Fibroblast of the aortic adventitia (primary cell): ENCODE results near the gene OR10T2. TPM values are rescaled to one million over a fixed set of nuclear protein-coding genes. Genes with fewer than 3 reads are reported as not detected.
"Not testable (repeated sequence)": the region's sequence is repeated elsewhere in the genome, so short reads cannot be mapped to it uniquely, and the experiment has no call there.

ENCODE experiments used
- DNase-seq: peaks from one replicate; pipeline ENCODE4 v3.0.0-alpha.2; 2010; ENCODE audit warnings: low read depth
- H3K4me3 ChIP-seq: 2 replicates; pipeline ENCODE4 v1.5.1; 2011; ENCODE audit warnings: low read depth, mild to moderate bottlenecking, control low read depth, low read length, moderate library complexity
- total RNA-seq: library from RNA; depleted of rRNA; stranded (reverse); fragments of >200 nt; gene quantifications from 2 replicates; pipeline ENCODE4 v1.2.3, GENCODE V29; 2012; ENCODE audit warnings: low replicate concordance
- TF ChIP-seq, protein P1 (sequence below): IDR thresholded peaks from 2 replicates; pipeline ENCODE4 v1.5.1; 2011; ENCODE audit warnings: mild to moderate bottlenecking, low read length, control low read depth, inconsistent platforms; ENCODE audit not compliant: insufficient read depth

OR10T2 gene
- total RNA-seq, 1 donor = not detected

DNA sequence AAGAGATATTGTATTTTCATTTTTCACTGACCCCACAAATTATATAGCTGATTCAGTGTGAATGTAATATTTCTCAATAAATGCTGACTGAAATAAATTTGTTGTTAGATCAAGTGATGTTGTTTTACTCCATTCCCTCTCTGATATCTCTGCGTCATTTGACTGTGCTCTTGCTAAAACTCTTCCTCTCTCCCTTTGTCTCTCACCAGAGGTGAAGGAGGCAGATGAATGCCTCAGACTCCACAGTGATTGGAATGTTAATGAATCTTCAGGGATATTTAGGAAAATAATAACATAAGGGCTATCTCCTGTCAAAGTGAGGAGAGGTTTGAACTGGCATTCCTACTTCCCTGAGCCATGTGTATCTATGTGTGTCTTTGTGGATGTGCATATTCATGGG is 41.8 kb downstream of the OR10T2 start:
- no peak overlapping the region for H3K4me3 ChIP-seq
- no peak for DNase-seq
- TF ChIP-seq, protein P1, sequence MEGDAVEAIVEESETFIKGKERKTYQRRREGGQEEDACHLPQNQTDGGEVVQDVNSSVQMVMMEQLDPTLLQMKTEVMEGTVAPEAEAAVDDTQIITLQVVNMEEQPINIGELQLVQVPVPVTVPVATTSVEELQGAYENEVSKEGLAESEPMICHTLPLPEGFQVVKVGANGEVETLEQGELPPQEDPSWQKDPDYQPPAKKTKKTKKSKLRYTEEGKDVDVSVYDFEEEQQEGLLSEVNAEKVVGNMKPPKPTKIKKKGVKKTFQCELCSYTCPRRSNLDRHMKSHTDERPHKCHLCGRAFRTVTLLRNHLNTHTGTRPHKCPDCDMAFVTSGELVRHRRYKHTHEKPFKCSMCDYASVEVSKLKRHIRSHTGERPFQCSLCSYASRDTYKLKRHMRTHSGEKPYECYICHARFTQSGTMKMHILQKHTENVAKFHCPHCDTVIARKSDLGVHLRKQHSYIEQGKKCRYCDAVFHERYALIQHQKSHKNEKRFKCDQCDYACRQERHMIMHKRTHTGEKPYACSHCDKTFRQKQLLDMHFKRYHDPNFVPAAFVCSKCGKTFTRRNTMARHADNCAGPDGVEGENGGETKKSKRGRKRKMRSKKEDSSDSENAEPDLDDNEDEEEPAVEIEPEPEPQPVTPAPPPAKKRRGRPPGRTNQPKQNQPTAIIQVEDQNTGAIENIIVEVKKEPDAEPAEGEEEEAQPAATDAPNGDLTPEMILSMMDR = no peak

DNA sequence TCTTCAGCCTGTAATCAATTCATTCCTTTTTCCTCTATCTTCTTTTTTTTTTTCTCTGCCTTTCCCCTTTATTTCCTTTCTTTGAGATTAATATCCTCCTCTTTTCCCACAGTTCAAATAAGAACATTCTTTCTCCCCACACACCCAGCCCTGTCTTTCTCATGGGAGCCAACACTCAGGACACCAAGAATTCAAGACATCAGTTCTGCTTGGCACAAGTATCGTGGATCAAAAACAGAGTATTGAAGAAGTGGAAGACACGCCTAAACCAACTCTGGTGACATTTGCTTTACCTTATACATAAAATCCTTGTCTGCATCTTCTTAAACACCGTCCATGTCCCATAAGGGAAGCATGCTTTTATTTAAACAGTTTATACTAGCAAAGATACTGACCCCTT is 42.6 kb downstream of the OR10T2 start:
- DNase-seq = no peak
- no peak overlapping the region for H3K4me3 ChIP-seq
- TF ChIP-seq, protein P1 = no peak

DNA sequence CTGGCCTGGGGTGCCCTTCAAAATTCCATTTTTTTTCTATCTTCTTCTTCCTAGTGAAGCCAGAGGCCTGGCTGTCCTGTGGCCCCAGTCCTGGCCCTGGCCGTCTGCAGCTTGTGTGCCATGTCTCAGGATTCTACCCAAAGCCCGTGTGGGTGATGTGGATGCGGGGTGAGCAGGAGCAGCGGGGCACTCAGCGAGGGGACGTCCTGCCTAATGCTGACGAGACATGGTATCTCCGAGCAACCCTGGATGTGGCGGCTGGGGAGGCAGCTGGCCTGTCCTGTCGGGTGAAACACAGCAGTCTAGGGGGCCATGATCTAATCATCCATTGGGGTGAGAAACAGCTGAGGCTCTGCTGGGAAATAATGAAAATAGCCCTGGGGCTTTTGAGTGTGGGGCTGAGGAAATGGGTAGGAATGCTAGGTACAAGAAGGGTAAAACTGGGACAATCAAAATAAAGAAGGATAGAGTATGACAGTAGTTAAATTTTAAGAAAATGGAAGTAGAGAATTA is 43.4 kb downstream of the OR10T2 start:
- no peak overlapping the region for H3K4me3 ChIP-seq
- TF ChIP-seq, protein P1 = no peak
- DNase-seq = no peak

DNA sequence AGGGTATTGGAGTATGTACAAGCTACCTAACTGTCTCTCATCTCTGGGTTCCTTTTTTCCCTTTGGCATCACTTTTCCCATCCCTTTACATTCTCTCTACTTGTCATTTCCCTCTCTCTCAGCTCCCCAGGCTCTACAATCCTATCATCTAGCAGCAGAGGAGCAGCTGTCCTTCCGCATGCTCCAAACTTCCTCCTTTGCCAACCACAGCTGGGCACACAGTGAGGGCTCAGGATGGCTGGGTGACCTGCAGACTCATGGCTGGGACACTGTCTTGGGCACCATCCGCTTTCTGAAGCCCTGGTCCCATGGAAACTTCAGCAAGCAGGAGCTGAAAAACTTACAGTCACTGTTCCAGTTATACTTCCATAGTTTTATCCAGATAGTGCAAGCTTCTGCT is 45.0 kb downstream of the OR10T2 start:
- no peak overlapping the region for H3K4me3 ChIP-seq
- TF ChIP-seq, protein P1 = no peak

DNA sequence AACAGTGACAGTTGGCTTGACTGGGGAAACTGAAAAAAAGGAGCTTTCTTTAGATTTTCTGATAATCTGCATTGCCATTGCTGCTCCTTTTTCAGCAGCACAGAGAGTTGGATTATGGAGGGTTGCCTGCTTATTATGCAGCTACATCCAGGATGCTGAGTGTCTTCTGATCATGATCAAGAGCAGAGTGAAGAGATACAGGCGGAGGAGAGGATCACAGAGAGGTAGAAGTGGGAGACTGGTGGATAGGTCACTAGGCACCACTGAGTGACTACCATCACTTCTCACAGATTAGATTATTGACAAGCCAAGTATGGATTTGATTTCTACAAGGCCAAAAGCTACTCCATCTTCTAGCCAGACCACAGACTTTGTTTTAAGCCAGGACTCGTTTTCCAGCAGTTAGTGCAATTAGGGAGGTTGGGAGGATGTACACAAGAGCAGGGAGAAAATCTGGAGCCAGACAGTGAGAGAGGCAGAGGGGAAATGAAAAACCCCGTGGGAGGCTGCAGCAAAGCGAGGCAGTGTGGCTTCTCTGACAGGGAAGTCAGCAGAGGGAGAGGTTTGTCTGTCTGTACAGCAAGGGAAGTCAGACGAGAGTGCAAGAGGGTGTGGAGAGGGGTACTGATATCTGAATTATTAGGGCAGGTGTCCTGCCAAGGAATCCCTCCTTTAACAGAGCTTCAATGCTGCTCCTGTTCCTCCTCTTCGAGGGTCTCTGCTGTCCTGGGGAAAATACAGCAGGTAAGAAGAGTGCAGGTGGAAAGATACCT is 45.8 kb downstream of the OR10T2 start, which contains the start of gene CD1E:
Gene CD1E, plus strand, starts transcription at position 592 of the 773 bp plus-strand sequence. Its CDS starts 95 bp downstream, at position 687.
- no peak within 1 kb of the TSS for H3K4me3 ChIP-seq
- TF ChIP-seq, protein P1 = no peak
- DNase-seq = no peak

More for the DNA sequence above, 45.0 kb downstream of the OR10T2 start:
- no peak for DNase-seq

DNA sequence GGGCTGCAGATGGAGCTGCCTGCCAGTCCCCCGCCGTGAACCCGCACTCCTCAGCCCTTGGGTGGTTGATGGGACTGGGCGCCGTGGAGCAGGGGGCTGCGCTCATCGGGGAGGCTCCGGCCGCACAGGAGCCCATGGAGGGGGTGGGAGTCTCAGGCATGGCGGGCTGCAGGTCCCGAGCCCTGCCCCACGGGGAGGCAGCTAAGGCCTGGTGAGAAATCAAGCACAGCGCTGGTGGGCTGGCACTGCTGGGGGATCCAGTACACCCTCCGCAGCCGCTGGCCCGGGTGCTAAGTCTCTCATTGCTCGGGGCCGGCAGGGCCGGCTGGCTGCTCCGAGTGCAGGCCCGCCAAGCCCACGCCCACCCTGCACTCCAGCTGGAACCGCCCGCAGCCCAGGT is 50.3 kb downstream of the OR10T2 start:
- not testable (repeated sequence) for H3K4me3 ChIP-seq

More for the DNA sequence above, 50.3 kb downstream of the OR10T2 start:
- not testable (repeated sequence) for DNase-seq

Other genes starting within 250 kb of the OR10T2 start
- gene CD1D, start 218.6 kb downstream of the OR10T2 start, total RNA-seq = 0.09 TPM in 1 of 2 replicates, not detected in the other
- not detected in 2 replicates for gene CD1A, start 145.0 kb downstream of the OR10T2 start, total RNA-seq
- not detected in 2 replicates for gene CD1C, start 109.5 kb downstream of the OR10T2 start, total RNA-seq
- not detected in 2 replicates for gene CD1B, start 67.9 kb downstream of the OR10T2 start, total RNA-seq
- gene CD1E, start 45.6 kb downstream of the OR10T2 start, total RNA-seq = not detected in 2 replicates
- not detected in 2 replicates for gene OR10K2, start 26.8 kb upstream of the OR10T2 start, total RNA-seq
- not detected in 2 replicates for gene OR10K1, start 62.4 kb upstream of the OR10T2 start, total RNA-seq
- gene OR10R2, start 72.8 kb upstream of the OR10T2 start, total RNA-seq = not detected in 2 replicates
- not detected in 2 replicates for gene OR6Y1, start 154.9 kb upstream of the OR10T2 start, total RNA-seq
- not detected in 2 replicates for gene OR6P1, start 171.1 kb upstream of the OR10T2 start, total RNA-seq
- gene OR10X1, start 180.4 kb upstream of the OR10T2 start, total RNA-seq = not detected in 2 replicates
- gene OR10Z1, start 205.8 kb upstream of the OR10T2 start, total RNA-seq = not detected in 2 replicates